ENCODE data around the gene ZNF283.

DNA sequence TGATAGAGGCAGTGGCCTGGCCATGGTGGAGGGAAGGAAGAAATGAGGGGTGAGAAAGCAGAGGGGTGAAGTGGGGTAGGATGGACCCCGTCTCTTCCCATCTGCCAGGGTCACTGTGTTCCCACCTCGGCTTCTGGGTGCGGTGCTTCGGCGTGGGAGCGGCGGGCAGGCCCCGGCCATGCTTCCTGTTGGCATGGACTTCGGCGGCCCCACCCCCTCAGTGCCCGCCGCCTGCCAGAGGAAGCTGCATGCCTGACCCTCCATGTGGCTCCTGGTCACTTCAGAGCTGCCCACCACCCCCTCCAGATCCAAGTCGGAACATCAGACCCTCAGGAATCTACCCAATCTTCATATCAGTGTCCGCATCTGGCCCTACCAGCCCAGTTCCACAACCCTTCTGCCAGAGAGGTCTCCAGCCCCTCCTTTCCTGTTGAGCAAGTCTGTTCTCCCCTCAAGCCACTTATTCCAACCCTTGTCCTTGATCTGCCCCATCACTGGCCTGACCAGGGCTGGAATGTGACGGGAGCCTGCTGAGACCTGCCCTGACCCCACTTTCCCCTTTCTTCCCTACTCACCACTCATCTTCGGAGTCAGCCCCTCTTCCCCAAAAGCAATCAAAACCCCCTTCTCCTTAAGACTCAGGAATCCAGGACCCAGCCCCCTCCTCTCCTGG is 47.8 kb upstream of the ZNF283 start:
- TF ChIP-seq, protein P1, sequence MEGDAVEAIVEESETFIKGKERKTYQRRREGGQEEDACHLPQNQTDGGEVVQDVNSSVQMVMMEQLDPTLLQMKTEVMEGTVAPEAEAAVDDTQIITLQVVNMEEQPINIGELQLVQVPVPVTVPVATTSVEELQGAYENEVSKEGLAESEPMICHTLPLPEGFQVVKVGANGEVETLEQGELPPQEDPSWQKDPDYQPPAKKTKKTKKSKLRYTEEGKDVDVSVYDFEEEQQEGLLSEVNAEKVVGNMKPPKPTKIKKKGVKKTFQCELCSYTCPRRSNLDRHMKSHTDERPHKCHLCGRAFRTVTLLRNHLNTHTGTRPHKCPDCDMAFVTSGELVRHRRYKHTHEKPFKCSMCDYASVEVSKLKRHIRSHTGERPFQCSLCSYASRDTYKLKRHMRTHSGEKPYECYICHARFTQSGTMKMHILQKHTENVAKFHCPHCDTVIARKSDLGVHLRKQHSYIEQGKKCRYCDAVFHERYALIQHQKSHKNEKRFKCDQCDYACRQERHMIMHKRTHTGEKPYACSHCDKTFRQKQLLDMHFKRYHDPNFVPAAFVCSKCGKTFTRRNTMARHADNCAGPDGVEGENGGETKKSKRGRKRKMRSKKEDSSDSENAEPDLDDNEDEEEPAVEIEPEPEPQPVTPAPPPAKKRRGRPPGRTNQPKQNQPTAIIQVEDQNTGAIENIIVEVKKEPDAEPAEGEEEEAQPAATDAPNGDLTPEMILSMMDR (IDR thresholded peaks at IDR 0.05; ENCODE audit: low read length) = no peak
- TF ChIP-seq EZH2 (IDR thresholded peaks at IDR 0.05; ENCODE audit: borderline replicate concordance, low read length) = no peak
